GM21381 (cell line): Measurements from ENCODE around the gene LRPAP1.

Source experiments
- ATAC-seq: cut with Tn5 transposase; IDR thresholded peaks from one replicate; pipeline ENCODE4 v1.9.1; 2021; ENCODE audit warnings: mild to moderate bottlenecking, moderate library complexity; ENCODE audit not compliant: unreplicated experiment

LRPAP1 gene

DNA sequence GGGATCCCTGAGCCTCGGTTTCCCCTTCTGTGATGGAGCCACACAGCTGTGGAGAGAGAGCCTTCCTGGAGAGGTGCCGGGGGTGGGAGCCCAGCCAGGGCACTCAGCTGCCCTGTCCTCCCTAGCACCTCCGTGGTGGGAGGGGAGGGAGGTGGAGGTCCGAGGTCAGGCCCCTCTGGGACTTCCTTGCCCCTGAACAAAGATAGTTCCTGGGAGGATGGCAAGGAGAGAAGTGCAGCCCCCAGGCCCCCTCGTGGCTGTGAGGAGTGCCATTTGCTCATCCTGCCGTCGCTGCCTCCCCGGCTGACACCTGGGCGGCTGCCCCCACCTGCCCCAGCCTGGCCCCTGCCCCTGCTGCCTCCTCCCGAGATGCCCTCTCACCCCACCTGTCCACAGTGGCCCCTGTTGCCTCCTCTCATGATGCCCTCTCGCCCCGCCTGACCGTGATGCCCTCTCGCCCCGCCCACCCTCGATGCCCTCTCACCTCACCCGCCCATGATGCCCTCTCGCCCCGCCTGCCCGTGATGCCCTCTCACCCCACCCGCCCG is 56.4 kb downstream of the LRPAP1 start:
- no peak for ATAC-seq

DNA sequence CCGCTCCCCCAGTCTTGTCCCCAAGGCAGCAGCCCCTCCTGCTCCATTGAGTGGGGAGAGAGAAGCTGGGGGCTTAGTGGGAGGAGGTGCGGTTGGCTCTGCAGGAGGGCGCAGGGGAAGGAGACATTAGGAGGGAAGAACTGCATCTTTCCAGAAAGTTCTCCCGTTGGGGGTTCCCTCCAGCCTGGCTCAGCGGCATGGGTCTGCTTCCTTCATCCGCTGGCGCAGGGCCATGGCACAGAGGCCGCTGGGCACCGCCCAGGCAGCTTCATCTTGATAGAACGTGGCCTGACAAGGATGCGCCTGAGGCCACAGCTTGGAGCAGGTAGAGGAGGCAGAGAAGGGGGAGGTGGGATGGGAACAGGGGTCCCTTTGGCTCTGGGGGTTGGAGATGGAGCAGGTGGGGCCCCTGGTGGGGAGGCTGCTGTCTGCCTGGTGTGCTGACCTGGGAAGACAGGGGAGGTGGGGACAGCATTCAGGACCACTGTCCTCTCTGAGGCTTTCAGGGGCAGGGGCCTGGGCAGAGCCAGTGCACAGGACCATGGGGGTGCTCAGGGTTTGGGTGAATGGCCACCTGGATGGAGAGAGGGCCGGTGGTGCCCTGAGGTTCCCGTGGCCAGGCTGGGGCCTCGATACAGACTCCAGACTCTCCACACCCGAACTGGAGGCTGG is 57.0 kb downstream of the LRPAP1 start:
- no peak for ATAC-seq

DNA sequence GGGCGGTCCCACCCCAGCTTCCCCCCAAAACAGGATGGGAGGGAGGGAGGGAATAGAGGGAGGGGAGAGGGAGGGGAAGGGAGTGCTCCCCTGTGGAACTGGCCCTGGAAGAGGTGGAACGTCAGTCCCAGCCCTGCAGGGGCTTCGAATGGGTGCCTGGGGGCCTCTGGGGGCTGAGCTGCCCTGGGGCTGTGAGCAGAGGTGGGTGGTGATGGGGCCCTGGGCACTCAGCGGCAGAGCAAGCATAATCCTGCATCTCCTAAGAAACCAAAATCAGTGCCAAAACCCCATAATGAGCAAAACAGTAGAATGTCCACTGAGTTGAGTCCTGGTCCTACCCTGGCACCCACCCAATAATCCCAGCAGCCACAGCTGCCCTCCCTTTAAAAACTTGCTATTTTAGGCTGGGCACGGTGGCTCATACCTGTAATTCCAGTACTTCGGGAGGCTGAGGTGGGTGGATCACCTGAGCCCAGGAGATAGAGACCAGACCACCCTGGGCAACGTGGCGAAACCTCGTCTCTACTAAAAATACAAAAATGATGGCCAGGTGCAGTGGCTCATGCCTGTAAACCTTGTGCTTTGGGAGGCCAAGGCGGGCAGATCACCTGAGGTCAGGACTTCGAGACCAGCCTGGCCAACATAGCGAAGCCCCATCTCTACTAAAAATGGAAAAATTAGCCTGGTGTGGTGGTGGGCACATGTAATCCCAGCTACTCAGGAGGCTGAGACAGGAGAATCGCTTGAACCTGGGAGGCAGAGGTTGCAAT is 58.0 kb downstream of the LRPAP1 start:
- no peak for ATAC-seq

DNA sequence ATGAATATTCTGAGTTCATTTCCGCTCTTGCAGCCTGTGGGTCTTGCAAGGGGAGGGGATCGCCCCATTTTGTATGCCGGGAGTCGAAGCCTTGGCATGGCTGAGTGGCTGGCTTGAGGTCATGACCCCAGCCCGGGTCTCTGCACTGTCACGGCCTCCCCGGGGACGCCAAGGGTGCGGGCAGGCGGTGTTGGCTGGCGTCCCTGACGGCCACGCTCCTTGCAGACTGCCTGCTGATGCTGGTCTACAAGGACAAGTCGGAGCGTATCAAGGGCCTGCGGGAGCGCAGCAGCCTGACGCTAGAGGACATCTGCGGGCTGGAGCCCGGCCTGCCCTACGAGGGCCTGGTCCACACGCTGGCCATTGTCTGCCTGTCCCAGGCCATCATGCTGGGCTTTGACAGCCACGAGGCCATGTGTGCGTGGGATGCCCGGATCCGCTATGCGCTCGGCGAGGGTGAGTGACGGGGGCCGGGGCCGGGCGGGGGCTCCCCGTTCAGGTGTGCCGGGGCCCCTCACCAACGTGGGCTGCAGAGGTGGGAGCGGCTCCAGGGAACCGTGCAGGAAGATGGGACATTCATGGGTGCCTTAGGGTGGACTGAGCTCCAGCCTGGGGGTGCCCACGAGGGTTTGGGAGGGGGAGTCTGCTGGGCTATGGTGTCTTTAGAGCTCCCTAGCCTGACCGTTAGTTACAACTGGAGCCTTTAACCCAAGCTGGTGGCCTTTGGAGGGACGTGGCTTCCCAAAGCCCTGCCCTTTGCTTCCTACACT is 58.9 kb downstream of the LRPAP1 start:
- ATAC-seq, result no peak

DNA sequence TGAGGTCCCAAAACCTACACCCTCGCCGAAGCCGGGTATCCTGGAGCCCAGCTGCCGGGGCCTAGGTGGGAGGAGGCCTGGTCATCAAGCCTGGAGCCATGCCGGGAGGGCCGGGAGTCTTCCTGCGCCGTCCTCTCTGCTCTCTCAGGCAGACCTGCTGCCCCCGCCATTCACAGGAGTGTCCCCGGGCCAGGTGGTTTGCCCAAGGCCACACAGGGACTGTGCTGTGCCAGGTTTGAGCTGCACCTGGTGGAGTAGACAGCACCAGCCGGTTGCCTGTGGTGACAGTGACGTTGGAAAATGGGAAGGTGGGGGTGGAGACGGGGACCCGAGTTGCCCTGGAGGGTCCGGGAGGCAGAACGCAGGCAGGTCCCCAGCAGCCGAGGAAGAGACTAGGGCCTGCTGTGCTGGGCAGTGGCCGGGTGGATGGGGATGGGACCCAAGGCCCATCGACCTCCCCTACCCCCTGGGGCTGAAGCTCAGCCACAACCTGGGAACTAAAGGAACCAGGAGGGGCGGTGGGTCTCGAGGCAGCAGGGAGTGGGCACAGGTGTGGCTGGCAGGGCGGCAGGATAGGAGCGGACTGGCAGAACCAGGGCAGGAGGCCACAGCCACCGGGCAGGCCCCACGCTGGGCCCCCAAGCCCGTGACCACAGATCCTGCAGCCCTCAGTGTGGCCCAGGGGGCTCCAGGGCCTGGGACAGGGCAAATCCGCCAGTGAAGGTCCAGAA is 59.6 kb downstream of the LRPAP1 start:
- ATAC-seq, result no peak

DNA sequence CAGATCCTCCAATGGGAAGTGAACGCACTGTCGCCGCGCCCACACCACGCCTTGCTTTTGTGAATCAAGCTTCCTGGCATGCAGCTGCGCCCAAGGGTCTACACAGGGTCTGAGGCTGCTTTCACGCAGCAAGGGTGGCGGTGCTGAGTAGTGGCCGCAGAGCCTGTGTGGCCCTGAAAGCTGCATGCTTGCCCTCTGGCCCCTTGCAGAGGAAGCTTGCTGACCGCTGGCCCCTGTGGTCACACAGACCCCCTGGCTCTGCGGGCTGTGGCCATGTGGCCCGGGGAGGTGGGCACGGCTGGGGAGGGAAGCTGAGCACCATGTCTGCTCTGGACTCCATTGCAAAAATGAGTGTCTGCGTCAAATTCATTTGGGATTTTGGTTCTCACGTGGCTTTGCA is 60.3 kb downstream of the LRPAP1 start:
- no peak for ATAC-seq

DNA sequence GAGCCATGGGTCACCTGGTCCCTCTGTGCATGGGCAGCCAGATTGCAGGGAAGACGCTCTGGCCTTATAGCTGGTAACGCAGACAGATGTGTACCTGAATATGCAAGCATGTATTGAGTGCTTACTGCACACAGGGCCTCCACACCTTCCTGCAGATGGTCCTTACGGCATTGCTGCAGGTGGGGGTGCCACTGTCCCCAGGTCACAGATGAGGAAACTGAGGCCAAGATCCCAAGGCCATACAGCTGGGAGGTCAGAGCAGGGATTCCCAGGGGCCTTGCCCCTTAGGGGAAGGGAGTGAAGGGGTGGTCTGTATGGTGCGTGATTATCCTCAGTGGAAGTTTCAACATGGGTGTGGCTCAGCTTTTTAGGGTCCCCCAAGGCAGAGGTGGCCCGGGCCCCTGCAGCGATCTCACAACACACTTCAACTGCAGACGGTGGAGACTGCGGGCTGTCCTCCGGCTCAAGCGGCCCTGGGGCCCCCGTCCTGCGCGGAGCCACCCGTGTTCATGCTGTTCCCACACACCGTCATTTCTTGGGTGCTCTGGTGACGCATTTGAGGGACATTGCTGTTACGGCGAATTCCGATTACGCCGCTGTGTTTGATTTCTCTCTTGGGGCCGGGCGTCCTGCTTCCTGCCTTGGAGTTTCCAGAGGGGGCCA is 61.0 kb downstream of the LRPAP1 start:
- no peak for ATAC-seq

DNA sequence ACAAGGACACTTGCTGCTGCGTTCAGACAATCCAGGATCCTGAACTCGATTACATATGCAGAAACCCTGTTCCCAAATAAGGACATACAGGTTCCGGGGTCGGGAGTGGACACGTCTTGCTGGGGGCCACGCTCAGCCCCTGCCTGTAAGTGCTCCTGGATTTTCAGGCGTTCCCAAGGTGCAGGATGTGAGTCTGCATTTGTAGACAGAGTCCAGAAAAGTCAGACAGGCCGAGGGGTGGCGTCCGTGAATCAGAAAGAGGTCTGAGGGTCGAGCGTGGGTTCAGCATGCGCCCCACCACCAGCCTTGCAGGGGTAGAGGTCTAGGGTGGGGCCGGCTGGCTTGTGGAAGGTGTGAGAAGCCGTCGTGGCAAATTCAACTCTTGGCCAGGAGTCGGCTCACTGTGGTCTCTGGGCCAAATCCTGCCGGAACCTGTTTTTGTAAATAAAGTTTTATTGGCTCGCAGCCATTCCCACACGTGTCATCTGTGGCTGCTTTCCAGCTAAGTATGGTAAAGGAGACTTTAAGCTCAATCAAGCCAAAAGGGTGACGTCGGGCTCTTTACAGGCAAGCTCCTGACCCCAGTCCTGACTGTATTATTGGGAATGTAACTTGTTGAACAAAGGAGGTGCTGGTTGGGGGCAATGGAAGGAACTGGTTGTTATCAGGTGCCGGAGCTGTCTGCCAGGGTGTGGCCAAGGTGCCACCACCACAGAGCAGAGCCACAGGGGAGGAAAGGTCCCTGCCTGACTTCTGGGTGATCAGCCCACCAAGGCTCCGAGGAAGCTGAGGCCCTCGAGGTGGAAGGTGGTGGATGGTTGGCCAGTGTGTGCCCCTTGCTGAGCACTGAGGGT is 61.8 kb downstream of the LRPAP1 start:
- ATAC-seq, result no peak

DNA sequence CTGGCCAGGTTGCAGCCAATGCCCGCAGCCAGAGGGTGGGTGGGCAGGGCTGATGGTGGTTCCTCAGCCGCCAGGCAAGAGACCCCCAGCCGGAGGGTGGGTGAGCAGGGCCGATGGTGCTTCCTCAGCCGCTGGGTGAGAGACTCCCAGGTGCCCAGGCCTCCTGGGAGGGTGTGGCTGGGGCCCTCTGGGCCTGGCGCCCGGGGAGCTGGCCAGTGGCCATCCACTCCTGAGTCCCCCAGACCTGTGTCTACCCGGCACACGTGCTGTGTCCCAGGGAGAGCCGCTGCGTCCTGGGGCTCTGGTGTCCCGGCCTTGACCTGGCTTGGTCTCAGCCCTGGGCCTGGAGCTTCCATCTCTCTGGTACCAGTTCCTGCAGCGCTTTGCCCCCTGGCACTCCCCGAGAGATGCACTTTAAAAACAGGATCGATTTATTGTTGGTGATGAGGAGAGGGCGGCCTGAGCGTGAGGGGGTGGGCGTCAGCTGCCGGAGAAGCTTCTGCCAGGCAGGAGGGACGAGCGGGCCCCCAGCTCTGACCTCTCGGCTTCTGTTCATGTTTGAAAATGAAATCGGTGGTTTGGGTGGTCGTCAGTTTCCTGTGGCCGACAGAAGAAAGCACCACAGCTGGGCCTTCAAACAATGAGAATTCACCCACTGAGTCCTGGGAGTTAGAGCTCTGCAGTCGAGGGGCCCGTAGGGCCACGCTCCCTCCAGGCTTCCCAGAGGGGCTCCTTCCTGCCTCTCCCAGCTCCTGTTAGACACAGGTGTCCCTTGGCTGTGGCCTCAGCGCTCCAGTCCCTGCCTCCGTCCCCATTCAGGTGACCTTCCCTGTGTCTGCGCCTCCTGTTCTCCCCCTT is 62.6 kb downstream of the LRPAP1 start:
- no peak for ATAC-seq

DNA sequence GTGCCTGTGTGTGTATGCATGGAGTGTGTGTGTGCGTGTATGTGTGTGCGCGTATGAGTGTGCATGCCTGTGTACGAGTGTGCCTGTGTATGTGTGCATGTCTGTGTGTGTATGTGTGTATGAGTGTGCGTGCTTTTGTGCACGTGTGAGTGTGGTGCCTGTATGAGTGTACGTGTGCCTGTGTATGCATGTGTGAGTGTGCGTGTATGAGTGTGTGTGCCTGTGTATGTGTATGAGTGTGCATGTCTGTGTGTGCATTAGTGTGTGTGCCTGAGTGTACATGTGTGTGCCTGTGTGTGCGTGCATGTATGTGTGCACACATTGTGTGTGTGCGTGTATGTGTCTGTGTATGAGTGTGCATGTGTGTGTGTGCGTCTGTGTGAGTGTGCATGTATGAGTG is 63.4 kb downstream of the LRPAP1 start:
- ATAC-seq, result no peak

DNA sequence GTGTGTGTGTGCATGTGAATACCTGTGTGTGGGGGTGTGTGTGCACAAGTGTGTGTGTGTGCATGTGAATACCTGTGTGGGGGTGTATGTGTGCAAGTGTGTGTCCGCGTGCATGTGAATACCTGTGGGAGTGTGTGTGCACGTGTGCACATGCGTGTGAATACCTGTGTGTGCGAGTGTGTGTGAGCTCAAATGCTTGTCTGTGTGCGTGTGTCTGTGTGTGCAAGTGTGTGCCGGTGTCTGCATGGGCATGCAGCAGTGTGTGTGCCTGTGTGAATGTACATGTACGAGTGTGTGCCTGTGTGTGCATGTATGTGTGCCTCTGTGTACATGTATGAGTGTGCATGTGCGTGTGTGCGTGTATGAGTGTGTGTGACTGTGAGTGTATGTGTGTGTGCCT is 64.1 kb downstream of the LRPAP1 start:
- ATAC-seq, result no peak

DNA sequence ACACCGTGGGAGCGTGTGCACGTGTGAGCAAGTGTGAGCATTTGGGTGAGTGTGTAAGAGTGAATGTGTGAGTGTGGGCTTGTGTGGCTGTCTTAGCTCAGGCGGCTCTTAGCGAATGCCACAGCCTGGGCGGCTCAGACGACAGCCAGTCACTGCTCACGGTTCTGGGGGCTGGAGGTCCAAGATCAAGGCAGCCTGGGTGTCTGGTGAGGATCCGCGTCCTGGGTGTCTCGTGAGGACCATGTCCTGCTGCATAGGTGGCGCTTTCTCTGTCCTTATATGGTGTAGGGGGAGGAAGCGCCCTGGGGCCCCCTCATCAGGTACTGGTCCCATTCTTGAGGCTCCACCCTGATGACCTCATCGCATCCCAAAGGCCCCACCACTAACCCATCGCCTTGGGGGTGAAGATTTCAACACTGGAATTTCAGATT is 64.6 kb downstream of the LRPAP1 start:
- no peak for ATAC-seq

DNA sequence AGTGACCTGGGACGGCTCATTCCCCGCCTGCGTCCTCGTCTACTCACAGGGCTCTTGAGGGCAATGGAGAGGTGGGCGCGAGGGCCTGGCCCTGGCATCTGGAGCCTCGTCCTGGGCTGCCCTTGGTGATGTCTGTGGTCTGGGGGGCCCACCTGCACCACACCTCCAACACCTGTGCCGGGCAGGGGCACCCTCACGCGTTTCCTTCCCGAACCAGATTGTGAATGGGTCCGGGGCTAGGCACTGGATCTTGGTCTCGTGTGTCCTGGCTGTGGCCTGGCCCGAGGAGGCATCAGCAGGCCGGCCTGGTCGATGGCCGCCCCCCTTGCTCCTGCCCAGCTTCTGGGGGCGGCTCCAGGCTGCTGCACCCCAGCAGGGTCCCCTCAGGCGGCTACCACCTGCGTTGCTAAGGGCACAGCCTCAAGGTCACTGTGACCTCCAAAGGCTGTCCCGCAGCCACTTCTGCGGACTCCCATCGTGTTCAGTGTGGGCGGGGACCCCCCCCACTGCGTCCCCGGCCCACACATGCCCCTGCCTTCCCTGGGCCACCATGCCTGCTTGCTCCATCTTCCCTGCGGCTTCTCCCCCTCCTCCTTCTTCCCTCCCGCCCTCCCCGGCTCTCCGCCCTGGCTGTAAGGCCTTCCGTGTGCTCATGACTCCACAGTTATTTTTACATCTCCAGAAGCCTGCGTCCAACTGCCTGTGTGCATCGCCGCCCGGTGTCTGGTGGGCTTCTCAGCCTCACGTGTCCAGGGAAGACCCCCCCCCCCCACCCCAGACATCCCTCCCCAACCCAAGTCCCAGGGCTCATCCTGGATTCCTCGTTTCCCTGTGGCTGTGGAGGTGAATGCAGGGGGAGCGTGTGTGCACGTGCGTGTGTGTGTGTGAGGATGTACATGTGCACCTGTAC is 65.3 kb downstream of the LRPAP1 start:
- no peak for ATAC-seq

DNA sequence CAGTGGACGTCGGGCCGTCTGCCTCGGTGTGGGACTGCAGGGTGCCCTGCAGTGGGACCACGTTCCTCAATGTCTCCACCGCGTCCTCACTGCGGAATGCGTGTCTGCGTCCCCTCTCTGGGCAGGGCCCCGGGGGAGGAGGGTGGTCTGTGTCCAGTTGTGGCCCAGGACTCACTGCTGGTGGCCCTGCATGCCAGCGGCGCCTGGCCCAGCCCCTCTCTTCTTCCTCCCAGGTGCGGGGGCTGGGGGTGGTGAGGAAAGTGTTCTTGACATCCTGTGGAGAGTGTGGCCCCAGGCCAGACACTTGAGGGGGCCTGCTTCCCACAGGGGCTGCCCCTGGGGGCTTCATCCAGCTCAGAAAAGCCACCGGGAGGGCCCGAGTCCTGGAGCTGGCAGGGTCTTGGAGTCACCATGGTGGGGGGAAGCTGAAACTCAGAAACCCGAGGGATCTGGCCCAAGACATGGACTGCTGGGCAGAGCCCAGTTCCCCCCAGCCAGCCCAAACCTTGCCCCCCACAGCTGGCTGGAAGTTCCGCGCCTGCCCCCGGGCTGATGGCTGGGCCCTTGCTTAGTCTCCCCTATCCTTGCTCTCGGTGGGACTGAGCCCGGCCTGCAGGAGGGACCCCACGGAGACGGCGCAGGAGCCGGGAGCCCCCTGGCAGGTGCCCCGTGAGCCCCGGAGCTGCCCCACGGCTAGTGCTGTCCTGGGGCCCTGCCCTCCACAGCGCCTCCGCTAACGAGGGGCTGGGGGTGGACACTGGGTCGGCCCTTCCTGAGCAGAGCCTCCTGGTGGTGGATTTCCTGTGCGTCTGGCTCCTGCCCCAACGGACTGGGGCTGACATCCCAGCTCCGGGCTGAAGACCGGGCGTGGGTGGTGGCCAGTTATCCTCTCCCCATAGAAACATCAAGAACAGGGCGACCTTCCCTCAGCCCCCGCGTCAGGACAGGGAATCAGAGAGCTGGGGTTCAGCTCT is 66.2 kb downstream of the LRPAP1 start:
- no peak for ATAC-seq

DNA sequence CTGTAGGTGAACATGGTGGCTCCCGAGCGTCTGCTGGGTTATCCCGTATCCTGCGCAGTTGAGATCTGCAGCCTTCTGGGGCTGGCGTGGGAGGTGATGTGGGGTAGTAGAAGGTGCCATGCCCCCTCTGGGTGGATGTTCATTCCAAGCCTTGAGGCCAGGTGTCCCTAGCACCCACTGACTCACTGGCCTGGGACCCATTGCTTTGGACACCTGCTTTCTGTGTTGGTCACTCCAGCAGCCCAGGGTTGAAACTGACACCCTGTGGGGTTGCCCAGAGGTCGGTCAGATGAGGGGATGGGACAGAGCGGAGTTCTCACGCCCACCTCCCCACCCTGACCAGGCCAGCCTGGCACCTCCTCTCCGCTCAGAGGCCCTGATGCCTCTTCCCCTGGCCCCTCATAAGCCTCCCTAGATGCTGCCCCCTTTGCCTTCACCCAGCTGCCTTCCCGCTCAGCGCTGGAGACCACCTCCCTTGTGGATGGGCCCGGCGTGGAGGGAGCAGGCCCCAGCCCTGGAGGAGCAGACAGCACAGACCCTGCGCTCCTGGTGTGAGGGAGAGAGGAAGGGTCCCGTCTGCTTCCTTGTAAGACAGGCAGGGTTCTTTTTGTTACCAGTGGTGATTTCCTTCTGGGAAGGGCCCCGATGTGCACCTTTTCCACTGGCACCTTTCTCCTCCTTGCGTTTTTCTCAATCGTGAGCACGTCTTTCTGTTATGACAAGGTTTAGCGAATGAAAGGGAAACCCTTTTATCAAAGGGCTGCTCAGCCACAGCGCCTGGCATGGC is 67.1 kb downstream of the LRPAP1 start:
- ATAC-seq, result no peak
